Progenitor cell of endocrine pancreas (in vitro differentiated cells): ENCODE results near the gene MACROD2. TPM values are rescaled to one million over a fixed set of nuclear protein-coding genes. Genes with fewer than 3 reads are reported as not detected.

ENCODE experiments used
- DNase-seq: peaks from one replicate; pipeline ENCODE4 v3.0.0; 2021; ENCODE audit warnings: low spot score; ENCODE audit not compliant: unreplicated experiment
- H3K27ac Mint-ChIP-seq: 2 replicates; pipeline ENCODE4 v1.8.0; 2021; ENCODE audit warnings: mild to moderate bottlenecking, moderate library complexity, mixed read lengths
- H3K27me3 Mint-ChIP-seq: 2 replicates; pipeline ENCODE4 v1.8.0; 2021; ENCODE audit warnings: mixed read lengths
- H3K36me3 Mint-ChIP-seq: 2 replicates; pipeline ENCODE4 v1.8.0; 2022; ENCODE audit warnings: mixed read lengths; ENCODE audit not compliant: insufficient read depth
- H3K4me1 Mint-ChIP-seq: 2 replicates; pipeline ENCODE4 v1.8.0; 2021; ENCODE audit warnings: low read depth, mixed read lengths
- H3K4me3 Mint-ChIP-seq: 2 replicates; pipeline ENCODE4 v1.8.0; 2021; ENCODE audit warnings: low read depth, mild to moderate bottlenecking, moderate library complexity, mixed read lengths
- H3K9me3 Mint-ChIP-seq: 2 replicates; pipeline ENCODE4 v1.8.0; 2021; ENCODE audit warnings: low read depth, mixed read lengths
- CTCF ChIP-seq: fragments of 200-600 bp; sonication (generic); IDR thresholded peaks from one replicate; pipeline ENCODE4 v1.5.0; 2021; ENCODE audit warnings: antibody characterized with exemption, mild to moderate bottlenecking; ENCODE audit not compliant: unreplicated experiment
- total RNA-seq: library from RNA; stranded (reverse); gene quantifications from 2 replicates; pipeline ENCODE4 v1.2.1, GENCODE V29; 2021

MACROD2 gene
- total RNA-seq, 1 donor from 2014 or later = 7.6 TPM

- DNase-seq = no peak
- no peak overlapping the region for H3K27ac Mint-ChIP-seq
- no peak for TF ChIP-seq CTCF
Observed at GRCh38 chr20:14877301-14878028, 882.1 kb downstream of the MACROD2 start.

GRCh38 chr20:14878676-14879019 lies 883.3 kb downstream of the MACROD2 start:
- H3K27ac Mint-ChIP-seq = no peak overlapping the region
- no peak for DNase-seq
- peaks cover 19% of the 10 kb centered on the region for H3K4me1 Mint-ChIP-seq
- H3K4me3 Mint-ChIP-seq = no peak overlapping the region
- H3K27me3 Mint-ChIP-seq = no peaks in the 10 kb centered on the region
- H3K36me3 Mint-ChIP-seq = no peaks in the 10 kb centered on the region
- peaks cover 17% of the 10 kb centered on the region for H3K9me3 Mint-ChIP-seq
- TF ChIP-seq CTCF = no peak

More at GRCh38 chr20:14877301-14878028, 882.1 kb downstream of the MACROD2 start:
- peaks cover 17% of the 10 kb centered on the region for H3K9me3 Mint-ChIP-seq
- no peaks in the 10 kb centered on the region for H3K36me3 Mint-ChIP-seq
- no peaks in the 10 kb centered on the region for H3K27me3 Mint-ChIP-seq
- H3K4me1 Mint-ChIP-seq = peaks cover 15% of the 10 kb centered on the region
- H3K4me3 Mint-ChIP-seq = no peak overlapping the region

- TF ChIP-seq CTCF = no peak
- Mint-ChIP-seq H3K36me3 (no peaks in the 10 kb centered on the region), H3K27ac (no peak overlapping the region), H3K4me3 (no peak overlapping the region), H3K9me3 (peaks cover 17% of the 10 kb centered on the region), H3K4me1 (peaks cover 19% of the 10 kb centered on the region), H3K27me3 (no peaks in the 10 kb centered on the region)
- DNase-seq = no peak
Observed at GRCh38 chr20:14879020-14879697, 883.8 kb downstream of the MACROD2 start.

- Mint-ChIP-seq H3K36me3 (no peaks in the 10 kb centered on the region), H3K4me3 (no peak overlapping the region), H3K9me3 (peaks cover 19% of the 10 kb centered on the region), H3K27me3 (no peaks in the 10 kb centered on the region), H3K27ac (peak overlapping the region; percentile 53), H3K4me1 (peaks cover 19% of the 10 kb centered on the region)
- TF ChIP-seq CTCF = no peak
- no peak for DNase-seq
Observed at GRCh38 chr20:14879839-14880238, 884.5 kb downstream of the MACROD2 start.

GRCh38 chr20:14881518-14881917 lies 886.2 kb downstream of the MACROD2 start:
- no peak for TF ChIP-seq CTCF
- peaks cover 19% of the 10 kb centered on the region for H3K4me1 Mint-ChIP-seq
- no peak overlapping the region for H3K4me3 Mint-ChIP-seq
- H3K27me3 Mint-ChIP-seq = no peaks in the 10 kb centered on the region
- H3K9me3 Mint-ChIP-seq = peaks cover 14% of the 10 kb centered on the region
- no peak for DNase-seq
- no peak overlapping the region for H3K27ac Mint-ChIP-seq
- H3K36me3 Mint-ChIP-seq = no peaks in the 10 kb centered on the region
